HG03095 (cell line): ENCODE results near the gene PTPRK.
"Not testable (repeated sequence)": the region's sequence is repeated elsewhere in the genome, so short reads cannot be mapped to it uniquely, and the experiment has no call there.

ENCODE experiments used
- ATAC-seq: cut with Tn5 transposase; IDR thresholded peaks from one replicate; pipeline ENCODE4 v1.9.1; 2021; ENCODE audit warnings: moderate library complexity; ENCODE audit not compliant: unreplicated experiment

Gene PTPRK

GRCh38 chr6:128446497-128446896 lies 73.9 kb downstream of the PTPRK start:
- ATAC-seq, result no peak

GRCh38 chr6:128443553-128443952 lies 76.8 kb downstream of the PTPRK start:
- ATAC-seq, result no peak

GRCh38 chr6:128439627-128440026 lies 80.8 kb downstream of the PTPRK start:
- ATAC-seq, result no peak

- ATAC-seq, result no peak
Measured at GRCh38 chr6:128438393-128438792, 82.0 kb downstream of the PTPRK start.

- no peak for ATAC-seq
Measured at GRCh38 chr6:128437685-128438084, 82.7 kb downstream of the PTPRK start.

- ATAC-seq, result not testable (repeated sequence)
Measured at GRCh38 chr6:128434752-128435151, 85.6 kb downstream of the PTPRK start.

- ATAC-seq, result no peak
Measured at GRCh38 chr6:128432394-128432793, 88.0 kb downstream of the PTPRK start.

GRCh38 chr6:128427139-128427538 lies 93.3 kb downstream of the PTPRK start:
- no peak for ATAC-seq

- no peak for ATAC-seq
Measured at GRCh38 chr6:128425856-128426255, 94.5 kb downstream of the PTPRK start.

GRCh38 chr6:128422871-128423270 lies 97.5 kb downstream of the PTPRK start:
- no peak for ATAC-seq

GRCh38 chr6:128422200-128422599 lies 98.2 kb downstream of the PTPRK start:
- no peak for ATAC-seq

GRCh38 chr6:128421788-128422187 lies 98.6 kb downstream of the PTPRK start:
- ATAC-seq, result no peak

- ATAC-seq, result no peak
Measured at GRCh38 chr6:128417698-128418097, 102.7 kb downstream of the PTPRK start.

GRCh38 chr6:128415387-128415786 lies 105.0 kb downstream of the PTPRK start:
- ATAC-seq, result no peak

- ATAC-seq, result no peak
Measured at GRCh38 chr6:128414943-128415342, 105.5 kb downstream of the PTPRK start.

GRCh38 chr6:128413291-128413690 lies 107.1 kb downstream of the PTPRK start:
- no peak for ATAC-seq

GRCh38 chr6:128412680-128413079 lies 107.7 kb downstream of the PTPRK start:
- ATAC-seq, result no peak

GRCh38 chr6:128410584-128410983 lies 109.8 kb downstream of the PTPRK start:
- ATAC-seq, result no peak

- ATAC-seq, result no peak
Measured at GRCh38 chr6:128409003-128409402, 111.4 kb downstream of the PTPRK start.

- ATAC-seq, result no peak
Measured at GRCh38 chr6:128406453-128406852, 113.9 kb downstream of the PTPRK start.

- no peak for ATAC-seq
Measured at GRCh38 chr6:128403618-128404444, 116.6 kb downstream of the PTPRK start.

GRCh38 chr6:128400875-128401274 lies 119.5 kb downstream of the PTPRK start:
- ATAC-seq, result no peak

GRCh38 chr6:128397996-128398395 lies 122.4 kb downstream of the PTPRK start:
- ATAC-seq, result no peak
